NCI-H2107 (cell line): ENCODE measurements around the gene RIMKLA.

Experiments used
- DNase-seq: peaks from one replicate; lab custom pipeline; 2025; lab: John Stamatoyannopoulos, UW

RIMKLA gene

DNA sequence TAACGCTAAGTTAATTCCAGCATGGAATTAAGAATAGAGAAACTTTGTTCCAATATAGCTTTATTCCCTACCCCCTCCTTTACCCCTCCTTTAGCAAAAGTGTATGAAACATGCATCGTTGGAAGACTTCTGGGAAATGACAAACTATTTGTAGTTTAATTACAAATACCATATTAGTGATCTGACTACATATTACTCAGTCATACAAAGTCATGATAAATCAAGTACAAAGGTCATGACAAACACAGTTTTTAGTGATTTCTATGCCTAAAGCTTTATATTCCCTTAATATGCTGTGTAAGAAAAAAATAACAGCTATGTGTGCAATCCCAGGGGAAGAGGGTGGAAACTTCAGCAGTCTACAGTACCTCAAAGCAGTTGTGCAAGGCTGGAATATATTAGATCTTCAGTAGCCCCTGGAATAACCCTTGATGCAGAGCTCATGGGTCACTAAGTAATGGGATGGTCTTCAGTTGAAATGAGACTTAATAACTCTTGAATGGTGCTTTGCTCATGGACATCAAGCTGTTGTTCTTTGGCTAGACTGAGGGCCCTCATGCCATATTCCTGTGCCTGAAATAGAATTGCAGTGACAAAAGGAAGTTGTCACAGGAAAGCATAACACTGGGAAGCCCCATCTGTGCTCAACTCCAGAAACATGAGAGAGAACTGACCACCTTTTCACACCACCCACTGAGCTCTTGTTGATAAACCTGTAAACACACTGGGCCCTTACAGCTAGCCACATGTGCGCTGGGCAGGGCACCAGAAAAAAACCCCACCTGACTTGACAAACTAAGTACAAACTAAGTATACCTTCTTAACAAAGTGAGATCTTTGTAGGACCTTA is 49.9 kb downstream of the RIMKLA start:
- DNase-seq = no peak

DNA sequence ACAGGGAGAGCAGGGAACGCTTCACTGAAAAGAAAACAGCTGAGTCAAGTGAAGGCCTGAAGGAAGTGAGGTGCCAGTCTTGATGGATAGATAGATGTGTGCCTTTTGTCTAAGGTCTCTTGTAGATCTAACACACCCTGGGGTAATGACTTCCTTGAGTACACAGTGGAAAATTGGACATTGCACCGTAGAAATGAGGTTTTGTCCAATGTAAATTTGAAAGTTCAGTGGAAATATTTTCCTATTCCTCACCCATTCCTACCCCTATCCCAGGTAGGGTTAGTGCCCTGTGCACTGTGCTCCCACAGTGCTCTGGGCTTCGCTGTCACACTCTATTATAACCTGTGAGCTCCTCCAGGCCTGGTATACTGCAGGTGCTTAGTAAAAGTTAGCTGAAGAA is 50.9 kb downstream of the RIMKLA start:
- DNase-seq = no peak

DNA sequence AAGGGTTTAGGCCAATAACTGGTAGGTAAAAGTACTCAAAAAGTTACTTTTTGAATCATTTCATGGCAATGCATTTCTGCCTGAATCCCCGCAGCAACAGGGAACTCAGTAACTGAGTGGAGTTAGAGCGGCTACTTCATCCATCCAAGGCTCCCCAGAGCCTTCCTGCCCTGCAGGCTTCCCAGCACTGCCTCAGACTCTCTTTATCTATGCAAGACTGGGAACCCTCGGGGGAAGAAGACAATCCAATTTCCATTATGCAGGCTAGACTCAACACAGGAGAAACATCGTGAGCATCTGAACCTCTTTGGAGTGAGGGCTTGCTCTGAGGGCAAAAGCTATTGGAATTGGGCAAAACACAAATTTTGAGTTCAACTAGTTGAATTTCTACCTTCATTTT is 52.1 kb downstream of the RIMKLA start:
- DNase-seq = no peak

DNA sequence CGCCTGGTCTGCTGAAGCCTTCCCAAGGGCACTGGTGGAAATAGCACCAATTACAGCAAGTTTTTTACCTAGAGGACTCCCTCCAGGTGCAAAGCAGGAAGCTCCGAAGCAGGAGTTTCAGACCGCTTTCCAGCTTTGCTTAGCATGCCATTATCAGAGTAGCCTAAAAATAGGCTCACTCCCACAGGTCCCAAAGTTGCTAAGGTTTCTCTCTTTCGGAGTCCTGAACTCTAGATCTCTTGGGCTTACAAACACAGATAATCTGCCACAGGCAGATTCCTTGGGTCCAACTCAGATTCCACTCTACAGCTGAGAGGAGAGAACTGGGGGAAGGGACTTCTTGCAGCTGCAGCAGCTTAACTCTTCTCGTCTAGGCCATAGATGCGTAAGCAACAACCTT is 52.8 kb downstream of the RIMKLA start:
- DNase-seq = no peak

DNA sequence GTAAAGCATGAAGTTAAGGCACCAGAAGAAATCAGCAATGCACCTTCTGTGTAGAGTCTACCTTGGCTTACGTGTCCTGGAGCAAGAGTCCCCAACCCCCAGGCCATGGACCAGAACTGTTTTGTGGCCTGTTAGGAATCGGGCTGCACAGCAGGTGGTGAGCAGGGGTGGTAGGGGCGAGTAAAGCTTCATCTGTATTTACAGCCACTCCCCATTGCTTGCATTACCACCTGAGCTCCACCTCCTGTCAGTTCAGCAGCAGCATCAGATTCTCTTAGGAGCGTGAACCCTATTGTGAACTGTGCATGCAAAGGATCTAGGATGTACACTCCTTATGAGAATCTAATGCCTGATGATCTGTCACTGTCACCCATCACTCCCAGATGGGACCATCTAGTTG is 53.7 kb downstream of the RIMKLA start:
- no peak for DNase-seq

DNA sequence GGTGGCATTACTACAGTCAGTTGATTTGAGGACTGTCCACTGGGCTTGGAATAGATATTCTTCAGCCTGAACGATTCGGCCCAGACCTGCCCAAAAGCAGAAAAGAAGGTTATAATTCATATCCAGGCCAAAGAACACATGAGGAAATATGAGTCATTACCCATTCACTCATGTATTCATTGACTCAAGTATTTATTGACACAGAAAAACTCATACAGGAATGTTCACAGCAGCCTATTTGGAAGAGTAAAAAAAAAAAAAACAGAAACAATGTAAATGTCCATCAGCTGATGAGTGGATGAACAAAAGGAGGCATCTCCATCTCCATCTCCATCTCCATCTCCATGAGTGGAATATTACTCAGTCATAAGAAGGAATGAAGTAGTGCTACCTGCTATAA is 59.3 kb downstream of the RIMKLA start:
- DNase-seq = no peak

DNA sequence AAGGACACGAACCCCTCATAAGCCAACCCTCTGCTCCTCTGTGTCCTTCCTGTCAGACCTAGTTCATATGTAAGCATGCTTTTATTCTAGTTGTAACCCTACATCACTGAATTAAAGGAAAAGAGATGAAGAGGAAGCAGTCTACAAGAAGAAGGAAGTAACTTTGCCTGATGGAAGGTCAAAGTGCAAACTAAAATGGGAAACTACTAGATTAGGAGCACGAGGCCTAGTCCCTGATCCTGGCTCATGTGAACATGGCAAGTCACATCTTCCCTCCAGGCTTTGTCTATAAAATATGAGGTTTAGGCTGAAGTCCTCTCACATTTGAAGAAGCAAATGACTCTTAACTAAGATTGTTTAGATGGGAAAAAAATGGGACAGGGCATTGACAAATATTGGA is 62.1 kb downstream of the RIMKLA start:
- no peak for DNase-seq

DNA sequence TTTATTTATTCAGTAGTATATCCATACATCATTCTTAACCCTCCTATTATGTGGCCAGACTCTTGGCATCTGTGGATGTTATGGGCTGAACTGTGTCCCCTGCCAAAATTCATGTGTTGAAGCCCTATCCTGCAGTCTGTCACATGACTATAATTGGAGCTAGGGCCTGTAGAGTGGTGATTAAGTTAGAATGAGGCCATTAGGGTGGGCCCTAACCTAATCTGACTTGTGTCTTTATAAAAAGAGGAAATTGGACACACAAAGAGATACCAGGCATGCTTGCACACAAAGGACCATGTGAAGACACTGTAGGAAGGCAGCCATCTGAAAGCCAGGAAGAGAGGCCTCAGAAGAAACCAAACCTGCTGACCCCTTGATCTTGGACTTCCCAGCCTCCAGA is 68.7 kb downstream of the RIMKLA start:
- DNase-seq = no peak

DNA sequence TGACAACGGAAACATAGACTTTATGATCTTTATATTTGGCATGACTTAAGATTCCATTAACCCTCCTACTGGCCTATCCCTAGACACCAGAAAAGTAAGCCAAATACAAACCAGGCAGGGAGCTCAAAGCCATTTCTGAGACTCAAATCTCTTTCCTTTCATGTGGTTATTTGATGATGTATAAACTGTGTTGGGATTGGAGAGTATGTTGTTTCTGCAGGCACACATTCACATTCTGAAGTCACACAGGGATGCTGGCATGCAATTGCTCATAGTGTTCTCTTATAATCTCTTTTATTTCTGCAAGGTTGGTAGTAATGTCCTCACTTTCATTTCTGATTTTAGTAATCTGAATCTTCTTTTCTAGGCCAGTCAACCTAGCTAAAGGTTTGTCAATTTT is 69.5 kb downstream of the RIMKLA start:
- DNase-seq = no peak

DNA sequence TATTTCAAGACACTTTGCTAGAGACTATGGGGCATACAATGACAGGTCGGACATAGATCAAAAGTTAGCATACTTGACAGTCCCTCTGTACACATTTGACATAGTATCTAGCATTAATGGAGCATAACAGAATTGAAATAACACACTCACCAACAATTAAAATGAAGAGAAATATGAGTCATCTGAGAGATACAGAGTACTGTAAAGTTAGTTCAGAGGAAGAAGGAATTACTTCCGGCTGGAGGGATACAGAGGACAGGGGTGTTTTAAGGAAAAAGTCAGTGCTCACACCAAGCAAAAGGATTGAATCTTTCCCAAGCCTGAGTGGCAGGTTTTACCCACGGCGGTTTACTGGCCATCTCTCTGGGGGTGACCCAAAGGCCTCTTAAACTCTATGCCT is 72.8 kb downstream of the RIMKLA start:
- no peak for DNase-seq

DNA sequence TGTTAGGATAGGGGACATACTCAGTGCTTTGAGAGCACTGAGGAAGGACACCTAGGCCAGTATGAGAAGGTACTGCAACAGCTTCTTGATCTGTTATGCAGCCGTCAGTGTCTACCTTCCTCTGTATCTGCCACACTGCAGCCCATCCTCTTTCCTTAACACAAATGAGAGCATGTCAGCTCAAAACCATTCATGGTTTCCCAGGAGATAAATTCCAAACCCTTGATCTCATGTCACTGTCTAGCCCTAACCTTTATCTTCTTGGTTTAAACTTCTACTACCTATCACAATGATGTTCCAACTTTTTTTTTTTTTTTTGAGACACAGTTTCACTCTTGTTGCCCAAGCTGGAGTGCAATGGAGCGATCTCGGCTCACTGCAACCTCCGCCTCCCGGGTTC is 73.8 kb downstream of the RIMKLA start:
- DNase-seq = no peak

DNA sequence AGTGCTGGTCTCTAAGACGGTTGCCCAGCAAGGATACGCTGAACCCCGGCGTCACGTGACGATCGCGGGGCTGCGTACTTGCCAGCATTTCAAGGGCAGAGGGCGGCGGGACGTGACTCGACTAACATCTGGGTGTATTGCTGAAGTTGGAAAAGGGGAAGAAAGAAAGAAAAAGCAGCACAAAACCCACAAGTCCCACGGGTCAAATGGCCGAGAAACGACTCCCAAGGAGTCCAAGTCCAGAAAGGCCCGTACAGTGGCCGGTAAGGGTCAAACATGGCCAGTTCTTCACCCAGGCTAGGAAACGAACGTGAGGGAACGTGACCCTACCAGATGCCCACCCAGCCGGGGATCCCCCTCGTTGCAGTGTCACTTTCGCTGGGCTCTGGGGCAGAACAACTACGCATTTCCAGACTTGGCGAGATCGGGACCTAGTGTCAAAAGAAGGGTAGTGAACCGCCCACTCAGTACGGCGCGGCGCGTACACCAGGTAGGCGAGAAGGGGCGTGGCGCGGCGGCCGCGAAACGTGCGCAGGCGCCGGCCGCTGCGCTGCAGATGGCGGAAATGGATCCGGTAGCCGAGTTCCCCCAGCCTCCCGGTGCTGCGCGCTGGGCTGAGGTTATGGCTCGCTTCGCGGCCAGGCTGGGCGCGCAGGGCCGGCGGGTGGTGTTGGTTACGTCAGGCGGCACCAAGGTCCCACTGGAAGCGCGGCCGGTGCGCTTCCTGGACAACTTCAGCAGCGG is 75.6 kb downstream of the RIMKLA start, which contains the start of the genes PPCS and ZMYND12:
Gene PPCS (plus strand): TSS at position 534 of the 744 bp plus-strand sequence. CDS start 23 bp downstream, at position 557.
Gene ZMYND12 (minus strand): TSS at position 13 of the 744 bp plus-strand sequence. CDS start 25 bp downstream, outside the sequence.
- peak; percentile 77 for DNase-seq

DNA sequence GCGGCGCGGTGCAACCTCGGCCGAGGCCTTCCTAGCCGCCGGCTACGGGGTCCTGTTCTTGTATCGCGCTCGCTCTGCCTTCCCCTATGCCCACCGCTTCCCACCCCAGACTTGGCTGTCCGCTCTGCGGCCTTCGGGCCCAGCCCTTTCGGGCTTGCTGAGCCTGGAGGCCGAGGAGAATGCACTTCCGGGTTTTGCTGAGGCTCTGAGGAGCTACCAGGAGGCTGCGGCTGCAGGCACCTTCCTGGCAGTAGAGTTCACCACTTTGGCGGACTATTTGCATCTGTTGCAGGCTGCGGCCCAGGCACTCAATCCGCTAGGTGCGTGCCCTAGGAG is 76.1 kb downstream of the RIMKLA start:
- peak; percentile 44 for DNase-seq

DNA sequence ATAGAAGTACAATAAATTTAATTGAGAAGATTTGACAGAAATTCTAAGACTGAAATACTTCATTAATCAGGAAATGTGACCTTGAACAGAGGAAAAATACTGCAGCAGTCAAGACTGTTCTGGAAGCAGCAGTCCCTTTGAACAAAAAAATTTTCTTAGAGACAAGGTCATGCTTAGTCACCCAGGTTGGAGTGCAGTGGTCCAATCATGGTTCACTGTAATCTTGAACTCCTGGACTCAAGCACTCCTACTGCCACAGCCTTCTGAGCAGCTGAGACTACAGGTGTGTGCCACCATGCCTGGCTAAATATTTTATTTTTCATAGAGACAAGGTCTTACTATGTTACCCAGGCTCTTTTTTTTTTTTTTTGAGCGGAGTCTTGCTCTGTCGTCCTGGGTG is 80.6 kb downstream of the RIMKLA start:
- no peak for DNase-seq

DNA sequence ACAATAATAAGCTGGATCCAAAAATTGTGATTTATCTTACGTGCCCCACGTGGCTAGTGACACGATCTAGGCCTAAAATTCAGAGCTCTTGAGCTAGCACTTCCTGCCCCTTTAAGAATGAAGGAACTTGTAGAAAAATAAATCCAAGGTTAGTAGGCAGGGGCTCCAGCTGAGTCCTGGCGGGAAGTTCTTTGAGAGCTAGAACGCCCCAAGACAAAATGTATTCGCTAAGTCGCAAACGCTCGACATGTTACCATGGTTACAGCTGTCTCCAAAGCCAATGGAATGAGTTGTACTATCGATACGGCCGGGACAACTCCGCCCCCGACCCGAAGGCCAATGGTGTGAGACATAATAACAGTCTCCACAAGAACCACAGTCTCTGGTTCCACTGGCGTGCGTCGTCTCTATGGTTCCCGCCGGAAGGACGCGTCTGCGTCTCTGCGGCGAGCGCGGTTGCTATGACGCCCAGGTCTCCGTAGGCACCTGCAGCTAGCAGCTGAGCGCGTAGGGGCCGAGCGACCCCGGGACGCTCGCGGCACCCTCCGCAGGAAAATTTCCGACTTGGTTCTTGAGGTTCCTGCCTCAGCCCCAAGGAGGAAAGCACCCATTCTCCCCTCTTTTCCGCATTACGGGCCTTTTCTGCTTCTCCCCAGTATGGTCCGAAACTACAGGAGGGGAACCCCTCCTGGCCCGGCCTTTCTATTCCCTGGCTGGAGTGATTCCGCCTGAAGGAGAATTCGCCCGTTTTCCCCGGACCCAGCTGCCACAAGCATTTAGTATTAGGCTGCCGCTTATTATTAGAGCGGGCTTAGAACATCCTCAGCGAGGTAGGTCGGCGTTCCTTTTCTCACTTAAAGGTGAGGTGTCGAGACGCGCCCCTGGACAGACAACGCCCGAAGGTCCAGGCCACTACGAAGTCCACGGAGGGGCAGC is 82.5 kb downstream of the RIMKLA start, which contains the start of gene CCDC30:
Gene CCDC30 (plus strand): TSS at position 459 of the 936 bp plus-strand sequence. CDS start 17,266 bp downstream, outside the sequence.
- DNase-seq = peak; percentile 98

DNA sequence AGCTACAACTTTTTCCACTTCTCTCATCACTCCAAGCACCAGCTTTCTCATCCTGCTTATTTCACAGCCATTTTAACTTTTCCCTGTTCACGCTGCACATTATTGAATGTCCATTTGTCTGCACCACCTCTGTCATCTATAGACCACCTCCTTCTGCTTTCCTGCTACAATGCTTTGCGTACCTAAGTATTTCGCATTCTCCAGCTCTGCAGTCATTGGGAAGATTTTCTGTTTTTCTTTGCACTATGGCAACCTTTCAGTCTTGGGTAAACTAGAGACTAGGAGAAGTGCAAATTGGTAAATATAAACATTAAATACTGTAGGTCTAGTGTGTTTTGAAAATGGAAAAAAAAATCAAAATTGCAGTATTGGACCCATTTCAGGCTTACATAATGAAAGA is 83.3 kb downstream of the RIMKLA start:
- no peak for DNase-seq

DNA sequence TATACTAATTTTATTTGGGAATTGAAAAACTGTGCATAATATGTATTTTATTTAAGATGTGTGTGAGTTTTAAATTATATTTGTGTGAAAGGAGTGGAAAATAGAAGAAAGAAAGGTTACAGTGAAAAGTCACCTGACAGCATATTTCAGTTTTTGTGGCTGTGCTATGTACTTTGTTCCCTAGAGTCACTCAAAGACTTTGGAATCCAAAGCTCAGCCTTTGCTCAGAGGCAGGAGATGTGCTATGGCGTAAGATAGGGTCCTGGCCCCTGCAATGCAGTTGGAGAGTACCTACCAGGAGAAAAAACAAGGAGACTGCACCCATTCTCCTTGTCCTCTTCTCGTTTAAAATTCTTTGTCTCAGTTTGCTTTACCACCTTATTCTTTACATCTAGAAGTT is 85.4 kb downstream of the RIMKLA start:
- DNase-seq = no peak

DNA sequence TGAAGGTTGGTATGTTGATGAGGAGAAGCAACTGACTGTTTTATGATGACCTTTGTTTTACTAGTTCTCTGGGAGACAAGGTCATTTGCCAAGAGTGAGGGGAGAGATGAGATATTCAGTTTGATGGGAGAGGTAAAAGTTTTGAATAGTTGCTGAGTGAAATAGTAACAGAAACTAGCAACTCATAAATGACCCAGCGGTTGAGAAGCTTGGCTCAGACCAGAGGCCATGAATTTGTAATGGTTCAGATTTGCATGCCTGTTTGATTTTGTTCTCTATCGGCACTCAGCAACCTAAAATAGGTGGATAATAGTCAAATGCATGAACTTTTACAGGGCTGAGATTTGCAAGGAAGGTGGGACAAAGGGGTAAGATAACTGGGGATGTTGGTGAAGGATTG is 89.1 kb downstream of the RIMKLA start:
- DNase-seq = no peak
